DMS79 treated with DMSO at 0.1 percent for 48 hours (cell line): ENCODE results near the gene PAFAH1B1.
"Not testable (repeated sequence)": the region's sequence is repeated elsewhere in the genome, so short reads cannot be mapped to it uniquely, and the experiment has no call there.

Experiments
- DNase-seq: peaks from one replicate; lab custom pipeline; 2025; lab: John Stamatoyannopoulos, UW

Gene PAFAH1B1

GRCh38 chr17:2690165-2691068 is 97.0 kb downstream of the PAFAH1B1 start:
- DNase-seq: no peak

GRCh38 chr17:2691069-2691871 is 97.8 kb downstream of the PAFAH1B1 start:
- no peak for DNase-seq

- no peak for DNase-seq
These were observed 98.7 kb downstream of the PAFAH1B1 start for GRCh38 chr17:2691965-2692780.

GRCh38 chr17:2692781-2693135 is 99.3 kb downstream of the PAFAH1B1 start:
- no peak for DNase-seq

- DNase-seq: no peak
These were observed 100.3 kb downstream of the PAFAH1B1 start for GRCh38 chr17:2693561-2694380.

GRCh38 chr17:2694381-2695242 is 101.2 kb downstream of the PAFAH1B1 start:
- DNase-seq: no peak

GRCh38 chr17:2695243-2695960 is 101.9 kb downstream of the PAFAH1B1 start:
- no peak for DNase-seq

- no peak for DNase-seq
These were observed 102.7 kb downstream of the PAFAH1B1 start for GRCh38 chr17:2695961-2696760.

- DNase-seq: no peak
These were observed 104.2 kb downstream of the PAFAH1B1 start for GRCh38 chr17:2697611-2698162.

- DNase-seq: not testable (repeated sequence)
These were observed 105.9 kb downstream of the PAFAH1B1 start for GRCh38 chr17:2699216-2699805.

GRCh38 chr17:2700030-2700490 is 106.6 kb downstream of the PAFAH1B1 start:
- DNase-seq: no peak

GRCh38 chr17:2700491-2701141 is 107.2 kb downstream of the PAFAH1B1 start:
- peak; percentile 92 for DNase-seq

GRCh38 chr17:2701161-2701995 is 107.9 kb downstream of the PAFAH1B1 start:
- DNase-seq: no peak

GRCh38 chr17:2701996-2702741 is 108.7 kb downstream of the PAFAH1B1 start:
- DNase-seq: no peak

GRCh38 chr17:2703181-2703580 is 109.7 kb downstream of the PAFAH1B1 start:
- DNase-seq: no peak

- DNase-seq: no peak
These were observed 110.2 kb downstream of the PAFAH1B1 start for GRCh38 chr17:2703606-2704005.
